Liver (tissue), 9 donors: ENCODE results near the gene NCLN. TPM values are rescaled to one million over a fixed set of nuclear protein-coding genes. Genes with fewer than 3 reads are reported as not detected.

ENCODE experiments used
- DNase-seq: peaks from one replicate; pipeline ENCODE4 v3.0.0-alpha.2; 2017; ENCODE audit warnings: low spot score
- H3K27ac ChIP-seq, 2 donors: one replicate each; pipeline ENCODE4 v1.7.0; 2013; ENCODE audit warnings: inconsistent platforms in 2 of 2, low read length in 2 of 2, control low read depth in 1 of 2, low read depth in 1 of 2, mild to moderate bottlenecking in 1 of 2
- H3K27me3 ChIP-seq, 4 donors: one replicate each; pipeline versions ENCODE4 v1.6.1 to v1.7.0; 2013; ENCODE audit warnings: low read length in 3 of 4, inconsistent platforms in 1 of 4, mild to moderate bottlenecking in 1 of 4, moderate library complexity in 1 of 4; ENCODE audit not compliant: control insufficient read depth in 4 of 4, insufficient read depth in 4 of 4
- H3K36me3 ChIP-seq, 4 donors: one replicate each; pipeline versions ENCODE4 v1.6.1 to v1.7.0; 2013; ENCODE audit warnings: low read length in 3 of 4, mild to moderate bottlenecking in 3 of 4, low read depth in 1 of 4, moderate library complexity in 1 of 4; ENCODE audit not compliant: control insufficient read depth in 4 of 4, insufficient read depth in 3 of 4
- H3K4me1 ChIP-seq, 4 donors: one replicate each; pipeline versions ENCODE4 v1.6.1 to v1.7.0; 2013; ENCODE audit warnings: low read length in 3 of 4, mild to moderate bottlenecking in 3 of 4, moderate library complexity in 1 of 4; ENCODE audit not compliant: control insufficient read depth in 4 of 4, insufficient read depth in 4 of 4
- H3K4me3 ChIP-seq, 3 donors: one replicate each; pipeline versions ENCODE4 v1.6.1 to v1.7.0; 2013; ENCODE audit warnings: low read length in 3 of 3, control low read depth in 1 of 3, low read depth in 1 of 3, mild to moderate bottlenecking in 1 of 3
- H3K9ac ChIP-seq, 2 donors: one replicate each; pipeline ENCODE4 v1.7.0; 2013; ENCODE audit warnings: low read length in 2 of 2, mild to moderate bottlenecking in 2 of 2, moderate library complexity in 2 of 2, control low read depth in 1 of 2, low read depth in 1 of 2
- H3K9me3 ChIP-seq, 4 donors: one replicate each; pipeline versions ENCODE4 v1.6.1 to v1.7.0; 2013; ENCODE audit warnings: low read length in 3 of 4; ENCODE audit not compliant: control insufficient read depth in 4 of 4
- ATF3 ChIP-seq: IDR thresholded peaks from 2 replicates; pipeline ENCODE4 v1.6.1; 2016; ENCODE audit warnings: antibody characterized with exemption
- CTCF ChIP-seq: fragments of 150-350 bp; IDR thresholded peaks from 2 replicates; pipeline ENCODE4 v1.5.1; 2017; ENCODE audit warnings: improper control_type of control experiment, low read depth, low read length; ENCODE audit not compliant: missing input control
- EGR1 ChIP-seq, 2 donors: IDR thresholded peaks; 2 replicates each; pipeline ENCODE4 v1.6.1; 2016 to 2018; ENCODE audit warnings: antibody characterized with exemption in 2 of 2, low read depth in 2 of 2
- FOXA1 ChIP-seq: IDR thresholded peaks from 2 replicates; pipeline ENCODE4 v1.6.1; 2016; ENCODE audit warnings: antibody characterized with exemption
- FOXA2 ChIP-seq: IDR thresholded peaks from 2 replicates; pipeline ENCODE4 v1.6.1; 2016; ENCODE audit warnings: antibody characterized with exemption
- GABPA ChIP-seq, 2 donors: IDR thresholded peaks in 1 of 2; conservative IDR thresholded peaks in 1 of 2; 2 replicates each; pipeline ENCODE4 v1.6.1; 2016; ENCODE audit warnings: antibody characterized with exemption in 2 of 2, mild to moderate bottlenecking in 1 of 2, moderate library complexity in 1 of 2
- HNF4A ChIP-seq, 2 donors: conservative IDR thresholded peaks; 2 replicates each; pipeline ENCODE4 v1.6.1; 2016; ENCODE audit warnings: antibody characterized with exemption in 2 of 2, mild to moderate bottlenecking in 2 of 2
- HNF4G ChIP-seq: IDR thresholded peaks from 2 replicates; pipeline ENCODE4 v1.6.1; 2016; ENCODE audit warnings: antibody characterized with exemption
- JUND ChIP-seq, 2 donors: IDR thresholded peaks; 2 replicates each; pipeline ENCODE4 v1.6.1; 2016; ENCODE audit warnings: antibody characterized with exemption in 2 of 2
- MAX ChIP-seq: IDR thresholded peaks from 2 replicates; pipeline ENCODE4 v1.6.1; 2016; ENCODE audit warnings: antibody characterized with exemption
- NR2F2 ChIP-seq: IDR thresholded peaks from 2 replicates; pipeline ENCODE4 v1.6.1; 2016; ENCODE audit warnings: antibody characterized with exemption
- RAD21 ChIP-seq, 2 donors: IDR thresholded peaks; 2 replicates each; pipeline ENCODE4 v1.6.1; 2016; ENCODE audit warnings: antibody characterized with exemption in 2 of 2, mild to moderate bottlenecking in 2 of 2
- REST ChIP-seq: IDR thresholded peaks from 2 replicates; pipeline ENCODE4 v1.6.1; 2016; ENCODE audit warnings: antibody characterized with exemption, mild to moderate bottlenecking
- RXRA ChIP-seq, 2 donors: IDR thresholded peaks; 2 replicates each; pipeline ENCODE4 v1.6.1; 2017 to 2018; ENCODE audit warnings: antibody characterized with exemption in 2 of 2, mild to moderate bottlenecking in 1 of 2
- SP1 ChIP-seq: IDR thresholded peaks from 2 replicates; pipeline ENCODE4 v1.6.1; 2018; ENCODE audit warnings: antibody characterized with exemption, mild to moderate bottlenecking
- TAF1 ChIP-seq: conservative IDR thresholded peaks from 2 replicates; pipeline ENCODE4 v1.6.1; 2016; ENCODE audit warnings: antibody characterized with exemption, mild to moderate bottlenecking
- YY1 ChIP-seq: IDR thresholded peaks from 2 replicates; pipeline ENCODE4 v1.6.1; 2016; ENCODE audit warnings: antibody characterized with exemption, mild to moderate bottlenecking
- ZBTB33 ChIP-seq: IDR thresholded peaks from 2 replicates; pipeline ENCODE4 v1.6.1; 2016; ENCODE audit warnings: antibody characterized with exemption
- WGBS: extraction: QIAGEN DNeasy Blood & Tissue Kit; methylation state at CpG from one replicate; pipeline ENCODE4 v1.1.7; 2013; 5-methylcytosine and 5-hydroxymethylcytosine counted together
- polyA plus RNA-seq, 2 donors: library from polyadenylated mRNA; stranded (reverse) in 1 of 2; unstranded in 1 of 2; fragments of 200-250 nt in 1 of 2; fragments of >200 nt in 1 of 2; fragmentation: Nextera tagmentation in 1 of 2; extraction: Ambion mirVana in 1 of 2; gene quantifications; one replicate each; pipeline versions ENCODE4 v1.2.1 to v1.2.3, GENCODE V29; 2013 to 2015
- total RNA-seq, 2 donors: library from RNA; depleted of rRNA; stranded (reverse); fragments of >200 nt; gene quantifications; one replicate each; pipeline ENCODE4 v1.2.3, GENCODE V29; 2014
- donor health status: healthy.
- donor health status: healthy.
- donor health status: healthy.
- donor health status: healthy.
- donor health status: healthy.

The NCLN gene
- total and polyA plus RNA-seq, 4 donors: 29.5 to 50.8 (median 38.4) TPM

GRCh38 chr19:3176715-3177501 is 8.8 kb upstream of the NCLN start:
- Histone ChIP-seq H3K9me3 (no peaks in the 10 kb centered on the region), H3K4me1 (peaks cover 0 to 2% (median 0%) of the 10 kb centered on the region in 4 donors), H3K27ac (peak overlapping the region in 1 of 2 donors; percentile 0), H3K4me3 (no peak overlapping the region), H3K27me3 (no peaks in the 10 kb centered on the region), H3K36me3 (no peaks in the 10 kb centered on the region), H3K9ac (no peak overlapping the region)
- WGBS: 88% methylated on average over 11 of the region's 11 CpGs
- no peak for DNase-seq
- TF ChIP-seq REST: no peak
- no peak for TF ChIP-seq HNF4A (conservative IDR thresholded peaks at IDR 0.05)
- no peak for TF ChIP-seq RXRA (IDR thresholded peaks at IDR 0.05)
- TF ChIP-seq YY1: no peak
- no peak for TF ChIP-seq TAF1
- no peak for TF ChIP-seq CTCF
- TF ChIP-seq JUND (IDR thresholded peaks at IDR 0.05): no peak
- no peak for TF ChIP-seq GABPA (IDR thresholded peaks at IDR 0.05 in 1 of 2, conservative IDR thresholded peaks at IDR 0.05 in 1 of 2)
- TF ChIP-seq RAD21 (IDR thresholded peaks at IDR 0.05): no peak
- TF ChIP-seq SP1: no peak
- no peak for TF ChIP-seq EGR1 (IDR thresholded peaks at IDR 0.05; ENCODE audit: low read depth in 2 of 2)
- TF ChIP-seq FOXA2: no peak
- no peak for TF ChIP-seq HNF4G
- no peak for TF ChIP-seq ATF3
- no peak for TF ChIP-seq MAX
- no peak for TF ChIP-seq NR2F2
- no peak for TF ChIP-seq FOXA1
- no peak for TF ChIP-seq ZBTB33
